K562 (cell line): ENCODE results near the gene KRT34. TPM values are rescaled to one million over a fixed set of nuclear protein-coding genes. Genes with fewer than 3 reads are reported as not detected.

Experiments
- ARID4B ChIP-seq: sonication (generic); formaldehyde crosslinking; IDR thresholded peaks from 2 replicates; pipeline ENCODE4 v1.8.0; 2022; ENCODE audit warnings: mild to moderate bottlenecking, missing genetic modification reagents
- TEAD1 ChIP-seq, 2 experiments: fragments of 450-650 bp in 1 of 2; sonication (generic) in 1 of 2; formaldehyde crosslinking; IDR thresholded peaks; 2 replicates each; pipeline versions ENCODE4 v1.4.0 to v1.8.0; 2020 to 2022; ENCODE audit warnings: mild to moderate bottlenecking in 2 of 2, missing genetic modification reagents in 1 of 2
- ZNF407 ChIP-seq: fragments of 450-650 bp; IDR thresholded peaks from 2 replicates; pipeline ENCODE4 v1.6.1; 2016; ENCODE audit warnings: low read depth
- polyA plus RNA-seq, 8 experiments: library from polyadenylated mRNA; depleted of rRNA in 4 of 8; stranded (reverse) in 5 of 8; unstranded in 3 of 8; fragments of >200 nt; fragmentation: Nextera tagmentation in 2 of 8; fragmentation: Illumina TruSeq in 1 of 8; extraction: Ambion mirVana in 2 of 8; extraction: Trizol in 1 of 8; gene quantifications; 2 replicates each; pipeline versions ENCODE4 v1.2.1 to v1.2.3, GENCODE V29; 2011 to 2014; ENCODE audit warnings: inconsistent platforms in 1 of 8, missing spikeins in 1 of 8
- total RNA-seq, 7 experiments: library from RNA; depleted of rRNA in 6 of 7; stranded (reverse); fragments of >200 nt in 6 of 7; fragmentation: Illumina TruSeq in 2 of 7; extraction: Trizol in 2 of 7; gene quantifications; 2 replicates each; pipeline versions ENCODE4 v1.2.1 to v1.2.3, GENCODE V29; 2011 to 2021; ENCODE audit warnings: low replicate concordance in 1 of 7

The KRT34 gene
- total and polyA plus RNA-seq, 9 of the 15 experiments (the other 6 are each of a cell fraction or from before 2014, with no cell fraction given) = not detected

- TF ChIP-seq ZNF407 = no peak
- no peak for TF ChIP-seq ARID4B (CRISPR knock-in tag)
- TF ChIP-seq TEAD1 (CRISPR knock-in tag; IDR thresholded peaks at IDR 0.05) = no peak
Measured at GRCh38 chr17:41417127-41417526, 35.0 kb upstream of the KRT34 start (continued).
